ENCODE data around the gene SSPN. TPM values are rescaled to one million over a fixed set of nuclear protein-coding genes. Genes with fewer than 3 reads are reported as not detected.

SSPN gene
- total RNA-seq, 3 donors from 2014 or later: 12.8 to 42.7 (median 19.0) TPM

GRCh38 chr12:26239852-26240815 lies 44.8 kb downstream of the SSPN start:
- DNase-seq: peak in 1 of 3 donors; percentile 37
- ATAC-seq: peak; percentile 57
- Histone ChIP-seq H3K9me3 (no peaks in the 10 kb centered on the region), H3K4me1 (ENCODE audit: low read depth) (peaks cover 6% of the 10 kb centered on the region), H3K4me3 (no peak overlapping the region), H3K36me3 (ENCODE audit: low read depth) (no peaks in the 10 kb centered on the region)
- TF ChIP-seq CTCF (IDR thresholded peaks at IDR 0.05): no peak
- intact Hi-C loops (cut with DNase I, micrococcal nuclease): no loop called here

- peak in 1 of 3 donors; percentile 49 for DNase-seq
Observed at GRCh38 chr12:26241080-26241479, 45.7 kb downstream of the SSPN start.

GRCh38 chr12:26242683-26243082 lies 47.3 kb downstream of the SSPN start:
- intact Hi-C loops (cut with DNase I, micrococcal nuclease): no loop called here
- TF ChIP-seq CTCF (IDR thresholded peaks at IDR 0.05): no peak
- ATAC-seq: peak; percentile 67

More at GRCh38 chr12:26241080-26241479, 45.7 kb downstream of the SSPN start:
- H3K4me1 ChIP-seq (ENCODE audit: low read depth): peaks cover 12% of the 10 kb centered on the region
- no peaks in the 10 kb centered on the region for H3K9me3 ChIP-seq
- H3K36me3 ChIP-seq (ENCODE audit: low read depth): no peaks in the 10 kb centered on the region
- peak; percentile 77 for ATAC-seq
- intact Hi-C loops (cut with DNase I, micrococcal nuclease): no loop called here
- no peak overlapping the region for H3K4me3 ChIP-seq
- TF ChIP-seq CTCF (IDR thresholded peaks at IDR 0.05): no peak

GRCh38 chr12:26244503-26244902 lies 49.1 kb downstream of the SSPN start:
- Histone ChIP-seq H3K36me3 (ENCODE audit: low read depth) (no peaks in the 10 kb centered on the region), H3K9me3 (no peaks in the 10 kb centered on the region), H3K4me1 (ENCODE audit: low read depth) (peaks cover 13% of the 10 kb centered on the region), H3K4me3 (no peak overlapping the region)
- intact Hi-C loops (cut with DNase I, micrococcal nuclease): no loop called here
- no peak for DNase-seq
- ATAC-seq: no peak
- TF ChIP-seq CTCF (IDR thresholded peaks at IDR 0.05): no peak

More at GRCh38 chr12:26242683-26243082, 47.3 kb downstream of the SSPN start:
- Histone ChIP-seq H3K9me3 (no peaks in the 10 kb centered on the region), H3K4me1 (ENCODE audit: low read depth) (peaks cover 13% of the 10 kb centered on the region), H3K36me3 (ENCODE audit: low read depth) (no peaks in the 10 kb centered on the region), H3K4me3 (no peak overlapping the region)
- DNase-seq: peak in 2 of 3 donors; percentile 39 to 61

- DNase-seq (no peak), ATAC-seq (no peak)
- TF ChIP-seq CTCF (IDR thresholded peaks at IDR 0.05): no peak
- peaks cover 12% of the 10 kb centered on the region for H3K4me1 ChIP-seq (ENCODE audit: low read depth)
- H3K9me3 ChIP-seq: no peaks in the 10 kb centered on the region
- H3K36me3 ChIP-seq (ENCODE audit: low read depth): no peaks in the 10 kb centered on the region
- H3K4me3 ChIP-seq: no peak overlapping the region
- intact Hi-C loops (cut with DNase I, micrococcal nuclease): no loop called here
Observed at GRCh38 chr12:26245175-26245942, 50.0 kb downstream of the SSPN start.

Measured in mucosa of descending colon (tissue), 3 donors.